Muscle of leg (tissue), 11 donors: ENCODE measurements around the gene CD14. TPM values are rescaled to one million over a fixed set of nuclear protein-coding genes. Genes with fewer than 3 reads are reported as not detected.
"Not testable (repeated sequence)": the region's sequence is repeated elsewhere in the genome, so short reads cannot be mapped to it uniquely, and the experiment has no call there.

Experiments
- DNase-seq: peaks from one replicate; pipeline ENCODE4 v3.0.0; 2013
- H3K27ac ChIP-seq: one replicate; pipeline ENCODE4 v1.5.1; 2013; ENCODE audit warnings: mild to moderate bottlenecking, low read length, control low read depth
- H3K27me3 ChIP-seq: one replicate; pipeline ENCODE4 v1.6.1; 2013; ENCODE audit warnings: low read length; ENCODE audit not compliant: control insufficient read depth, insufficient read depth
- H3K36me3 ChIP-seq: one replicate; pipeline ENCODE4 v1.6.1; 2013; ENCODE audit warnings: low read length; ENCODE audit not compliant: control insufficient read depth, insufficient read depth
- H3K4me1 ChIP-seq: one replicate; pipeline ENCODE4 v1.6.1; 2013; ENCODE audit warnings: low read length; ENCODE audit not compliant: control insufficient read depth, insufficient read depth
- H3K4me3 ChIP-seq: one replicate; pipeline ENCODE4 v1.5.1; 2013; ENCODE audit warnings: low read length, control low read depth
- H3K9me3 ChIP-seq: replicated peaks from 2 replicates; pipeline ENCODE4 v1.6.1; 2013; ENCODE audit warnings: low read depth, low read length; ENCODE audit not compliant: control insufficient read depth
- WGBS: methylation state at CpG from one replicate; pipeline ENCODE4 v1.1.5; 2013; ENCODE audit warnings: missing lambda C conversion rate; ENCODE audit not compliant: insufficient coverage; 5-methylcytosine and 5-hydroxymethylcytosine counted together
- polyA plus RNA-seq, 8 donors: library from polyadenylated mRNA; unstranded; fragments of 120-200 nt; gene quantifications; one replicate each; pipeline versions ENCODE4 v1.2.1 to v1.2.3, GENCODE V29; 2013; ENCODE audit warnings: inconsistent platforms in 1 of 8, low replicate concordance in 1 of 8; ENCODE audit not compliant: insufficient read length in 8 of 8, insufficient read depth in 1 of 8
- total RNA-seq: library from RNA; stranded (reverse); fragments of 120-200 nt; gene quantifications from one replicate; pipeline ENCODE4 v1.2.4, GENCODE V29; 2013

The CD14 gene
- total and polyA plus RNA-seq, 9 donors: 21.0 to 32.8 (median 29.6) TPM

DNA sequence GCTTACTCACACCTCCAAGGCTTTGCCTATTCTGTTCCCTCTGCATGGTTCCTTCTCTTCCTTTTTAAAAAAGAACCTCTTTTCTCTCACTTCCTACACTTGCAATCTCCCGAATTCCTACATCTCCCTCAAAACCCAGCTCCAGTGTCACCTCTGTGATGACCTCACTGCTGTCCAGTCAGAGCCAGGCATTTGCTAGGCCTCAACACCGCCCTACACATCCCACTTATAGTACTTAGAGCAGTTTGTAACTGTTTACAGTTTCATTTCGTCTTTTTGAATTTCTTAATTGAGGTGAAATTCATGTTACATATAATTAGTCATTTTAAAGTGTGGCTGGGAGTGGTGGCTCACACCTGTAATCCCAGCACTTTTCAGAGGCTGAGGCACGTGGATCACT lies 30.8 kb downstream of the CD14 start:
- DNase-seq: no peak
- Histone ChIP-seq H3K4me3 (no peak overlapping the region), H3K4me1 (no peaks in the 10 kb centered on the region), H3K27ac (no peak overlapping the region), H3K27me3 (no peaks in the 10 kb centered on the region), H3K36me3 (no peaks in the 10 kb centered on the region), H3K9me3 (no peaks in the 10 kb centered on the region)
- 43% methylated on average over 1 of the region's 4 CpGs for WGBS

DNA sequence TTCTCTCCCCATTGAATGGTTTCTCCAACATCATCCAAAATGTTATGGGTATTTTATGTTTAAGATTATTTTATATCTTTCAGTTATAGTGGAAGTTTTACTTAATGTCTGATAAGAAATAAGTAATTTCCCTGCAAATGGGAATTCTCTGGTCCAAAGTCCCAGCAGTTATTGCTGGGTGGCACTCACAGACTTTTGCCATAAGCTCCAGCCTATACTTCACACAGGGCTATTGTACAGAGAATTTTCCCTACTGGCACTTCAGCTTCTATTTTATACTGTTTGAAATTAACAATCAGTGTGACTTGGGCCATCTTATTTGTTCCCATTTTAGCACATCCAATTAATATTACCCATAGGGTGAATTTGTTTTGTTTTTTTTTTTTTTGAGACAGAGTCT lies 32.9 kb downstream of the CD14 start:
- no peaks in the 10 kb centered on the region for H3K4me1 ChIP-seq
- H3K27me3 ChIP-seq: no peaks in the 10 kb centered on the region
- no peak overlapping the region for H3K27ac ChIP-seq
- H3K9me3 ChIP-seq: no peaks in the 10 kb centered on the region
- no peak for DNase-seq
- no peak overlapping the region for H3K4me3 ChIP-seq
- no peaks in the 10 kb centered on the region for H3K36me3 ChIP-seq

DNA sequence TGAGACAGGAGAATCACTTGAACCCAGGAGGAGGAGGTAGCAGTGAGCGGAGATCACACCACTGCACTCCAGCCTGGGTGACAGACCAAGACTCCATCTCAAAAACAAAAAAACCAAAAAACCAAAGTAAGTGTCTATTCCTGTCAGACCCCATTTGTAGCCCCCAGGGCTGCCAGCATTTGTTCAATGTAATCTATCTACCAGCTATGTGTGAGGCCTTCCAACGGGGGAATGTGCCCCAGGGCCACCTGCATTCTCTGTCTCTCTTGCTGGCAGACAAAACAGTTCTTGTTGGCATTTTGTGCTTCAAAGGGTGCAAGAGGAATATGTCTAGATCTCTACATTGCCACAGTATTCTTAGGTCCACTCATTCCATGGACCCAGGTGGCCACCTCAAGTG lies 34.1 kb downstream of the CD14 start:
- no peaks in the 10 kb centered on the region for H3K27me3 ChIP-seq
- no peak for DNase-seq
- H3K36me3 ChIP-seq: no peaks in the 10 kb centered on the region
- H3K4me3 ChIP-seq: no peak overlapping the region
- H3K4me1 ChIP-seq: no peaks in the 10 kb centered on the region
- no peaks in the 10 kb centered on the region for H3K9me3 ChIP-seq
- WGBS: no CpG with 5 or more reads among the region's 2 CpGs
- H3K27ac ChIP-seq: no peak overlapping the region

DNA sequence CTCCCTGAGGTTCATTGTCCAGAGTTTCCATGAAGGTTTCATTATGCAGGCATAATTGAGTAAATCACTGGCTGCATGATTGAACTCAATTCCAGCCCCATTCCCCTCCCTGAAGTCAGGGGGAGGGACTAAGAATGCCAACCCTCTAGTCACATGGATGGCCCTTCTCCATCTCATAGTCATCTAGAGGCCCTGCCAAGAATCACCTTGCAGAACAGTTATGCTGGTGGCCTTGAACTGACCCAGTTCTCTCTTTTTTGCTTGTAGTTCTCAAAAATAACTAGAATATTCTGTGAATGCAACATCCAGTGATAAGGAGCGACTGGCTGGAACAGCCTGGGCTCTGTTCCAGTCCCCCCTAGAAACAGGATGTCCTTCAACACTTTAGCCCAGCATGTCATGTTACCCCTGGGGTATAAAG lies 36.6 kb downstream of the CD14 start:
- 82% methylated on average over 1 of the region's 1 CpG for WGBS
- no peak for DNase-seq
- Histone ChIP-seq H3K36me3 (no peaks in the 10 kb centered on the region), H3K4me3 (no peak overlapping the region), H3K4me1 (no peaks in the 10 kb centered on the region), H3K9me3 (no peaks in the 10 kb centered on the region), H3K27ac (no peak overlapping the region), H3K27me3 (no peaks in the 10 kb centered on the region)

DNA sequence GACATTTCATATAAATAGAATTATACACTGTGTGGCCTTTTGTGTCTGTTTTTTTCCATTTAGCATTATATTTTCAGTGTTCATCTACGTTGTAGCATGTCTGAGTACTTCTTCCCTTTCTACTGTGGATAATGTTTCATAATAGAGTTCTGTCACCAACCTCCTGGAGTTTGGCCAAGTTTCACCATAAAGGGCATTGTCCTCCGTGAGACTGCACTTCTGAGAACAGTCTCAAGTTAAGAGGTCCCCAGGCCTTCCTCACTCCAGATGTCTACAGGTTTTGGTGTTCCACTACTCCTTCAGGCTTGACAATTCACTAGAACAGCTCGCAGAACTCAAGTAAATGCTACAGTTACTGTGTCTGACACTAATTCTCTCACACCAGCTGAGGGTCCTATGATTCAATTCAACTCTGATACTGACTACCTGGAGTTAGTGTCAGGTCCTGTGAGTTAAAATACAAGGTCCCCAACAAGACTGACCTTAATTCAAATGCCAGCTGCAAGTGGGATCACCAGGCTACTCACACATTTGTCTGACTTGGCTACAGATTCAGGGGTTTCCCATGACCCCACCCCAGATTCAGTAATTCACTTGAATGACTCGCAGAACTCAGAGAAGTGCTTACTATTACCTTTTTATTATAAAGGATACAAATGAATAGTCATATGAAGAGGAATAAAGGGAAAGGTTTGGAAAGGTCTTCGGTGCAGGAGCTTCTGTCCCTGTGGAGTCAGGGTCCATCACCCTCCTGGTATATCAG lies 37.3 kb downstream of the CD14 start:
- no peaks in the 10 kb centered on the region for H3K27me3 ChIP-seq
- H3K4me1 ChIP-seq: no peaks in the 10 kb centered on the region
- 44% methylated on average over 2 of the region's 5 CpGs for WGBS
- no peak overlapping the region for H3K4me3 ChIP-seq
- H3K27ac ChIP-seq: no peak overlapping the region
- no peaks in the 10 kb centered on the region for H3K9me3 ChIP-seq
- H3K36me3 ChIP-seq: no peaks in the 10 kb centered on the region
- DNase-seq: peak; percentile 73

DNA sequence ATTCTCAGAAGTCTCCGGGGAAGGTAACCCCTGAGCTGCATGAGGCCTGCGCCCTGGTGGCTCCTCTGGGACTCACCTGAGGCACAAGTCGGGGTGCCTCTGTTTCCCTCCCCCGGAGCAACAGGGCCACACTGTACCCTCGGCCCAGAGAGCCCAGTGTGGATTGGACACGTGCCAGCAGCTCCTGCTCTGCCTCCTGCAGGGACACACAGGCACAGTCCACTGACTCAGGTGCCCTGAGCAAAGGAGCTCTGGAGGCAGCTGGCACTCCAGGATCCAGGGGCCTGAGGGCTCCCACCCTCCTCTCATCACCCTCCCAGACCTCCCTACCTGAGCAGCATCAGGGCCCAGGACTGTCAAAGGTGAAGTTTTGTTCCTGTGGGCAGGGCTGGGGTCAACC lies 38.8 kb downstream of the CD14 start:
- Histone ChIP-seq H3K36me3 (no peaks in the 10 kb centered on the region), H3K4me3 (no peak overlapping the region), H3K27ac (no peak overlapping the region), H3K27me3 (no peaks in the 10 kb centered on the region), H3K9me3 (no peaks in the 10 kb centered on the region), H3K4me1 (no peaks in the 10 kb centered on the region)
- DNase-seq: no peak
- 83% methylated on average over 6 of the region's 6 CpGs for WGBS

DNA sequence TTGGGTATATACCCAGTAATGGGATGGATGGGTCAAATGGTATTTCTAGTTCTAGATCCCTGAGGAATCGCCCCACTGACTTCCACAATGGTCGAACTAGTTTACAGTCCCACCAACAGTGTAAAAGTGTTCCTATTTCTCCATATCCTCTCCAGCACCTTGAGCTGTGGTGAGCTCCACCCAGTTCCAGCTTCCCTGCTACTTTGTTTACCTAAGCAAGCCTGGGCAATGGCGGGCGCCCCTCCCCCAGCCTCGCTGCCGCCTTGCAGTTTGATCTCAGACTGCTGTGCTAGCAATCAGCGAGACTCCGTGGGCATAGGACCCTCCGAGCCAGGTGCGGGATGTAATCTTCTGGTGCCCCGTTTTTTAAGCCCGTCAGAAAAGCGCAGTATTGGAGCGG lies 39.9 kb downstream of the CD14 start:
- not testable (repeated sequence) for H3K36me3 ChIP-seq, DNase-seq, H3K9me3 ChIP-seq, H3K27me3 ChIP-seq, H3K4me1 ChIP-seq, H3K27ac ChIP-seq, H3K4me3 ChIP-seq
- 73% methylated on average over 7 of the region's 14 CpGs for WGBS

DNA sequence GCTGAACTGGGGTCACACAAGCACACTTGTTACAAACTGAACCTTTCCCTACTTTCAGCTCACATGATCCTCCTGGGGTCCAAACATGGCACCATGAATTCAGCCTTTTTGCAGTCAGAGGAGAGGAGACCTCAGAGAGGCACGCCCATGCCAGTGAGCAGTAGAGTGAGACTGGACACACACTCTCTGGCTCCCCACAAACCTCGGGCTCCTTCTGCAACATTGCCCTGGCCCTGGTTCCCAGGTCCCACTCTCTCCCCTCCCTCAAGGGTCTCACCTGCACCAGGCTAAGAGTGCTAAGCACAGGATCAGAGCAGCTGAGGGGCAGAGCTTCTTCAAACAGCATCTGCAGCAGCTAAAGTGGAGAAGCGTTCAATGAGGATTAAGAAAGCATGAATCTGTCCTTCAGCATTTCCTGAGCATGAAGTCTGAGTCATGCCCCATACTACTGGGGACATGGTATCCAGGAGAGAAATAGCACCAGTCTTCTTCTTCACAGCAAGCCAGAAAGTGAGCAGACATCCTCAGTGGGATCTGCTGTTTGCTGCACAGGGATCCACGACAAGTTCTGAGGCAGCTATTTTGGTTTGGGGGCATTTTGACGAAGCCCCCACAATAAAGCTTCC lies 41.1 kb downstream of the CD14 start:
- Histone ChIP-seq H3K36me3 (no peaks in the 10 kb centered on the region), H3K4me3 (no peak overlapping the region), H3K27ac (no peak overlapping the region), H3K9me3 (no peaks in the 10 kb centered on the region), H3K27me3 (no peaks in the 10 kb centered on the region), H3K4me1 (no peaks in the 10 kb centered on the region)
- no peak for DNase-seq
- WGBS: 70% methylated on average over 3 of the region's 5 CpGs

DNA sequence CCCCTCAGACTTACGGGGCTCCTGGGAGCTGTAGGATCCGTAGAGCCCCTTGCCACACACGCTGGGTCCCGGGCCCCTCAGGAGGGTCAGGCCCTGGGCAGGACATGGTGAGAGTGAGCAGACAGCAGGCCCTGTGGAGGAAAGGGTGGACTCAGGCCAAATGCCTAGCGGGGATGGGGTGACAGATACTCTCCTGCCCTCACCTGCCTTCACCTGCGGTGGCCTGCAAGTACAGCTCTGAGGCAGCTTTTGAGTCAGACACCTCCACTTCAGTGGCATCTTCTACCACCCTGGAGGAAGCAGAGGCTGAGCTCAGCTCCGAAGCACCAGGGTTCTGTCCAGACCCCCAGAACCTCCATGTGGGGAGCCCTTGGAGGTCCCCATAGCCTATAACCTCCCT lies 42.1 kb downstream of the CD14 start:
- H3K9me3 ChIP-seq: no peaks in the 10 kb centered on the region
- DNase-seq: no peak
- H3K36me3 ChIP-seq: no peaks in the 10 kb centered on the region
- no peak overlapping the region for H3K27ac ChIP-seq
- WGBS: 74% methylated on average over 6 of the region's 7 CpGs
- no peaks in the 10 kb centered on the region for H3K4me1 ChIP-seq
- H3K4me3 ChIP-seq: no peak overlapping the region
- no peaks in the 10 kb centered on the region for H3K27me3 ChIP-seq

DNA sequence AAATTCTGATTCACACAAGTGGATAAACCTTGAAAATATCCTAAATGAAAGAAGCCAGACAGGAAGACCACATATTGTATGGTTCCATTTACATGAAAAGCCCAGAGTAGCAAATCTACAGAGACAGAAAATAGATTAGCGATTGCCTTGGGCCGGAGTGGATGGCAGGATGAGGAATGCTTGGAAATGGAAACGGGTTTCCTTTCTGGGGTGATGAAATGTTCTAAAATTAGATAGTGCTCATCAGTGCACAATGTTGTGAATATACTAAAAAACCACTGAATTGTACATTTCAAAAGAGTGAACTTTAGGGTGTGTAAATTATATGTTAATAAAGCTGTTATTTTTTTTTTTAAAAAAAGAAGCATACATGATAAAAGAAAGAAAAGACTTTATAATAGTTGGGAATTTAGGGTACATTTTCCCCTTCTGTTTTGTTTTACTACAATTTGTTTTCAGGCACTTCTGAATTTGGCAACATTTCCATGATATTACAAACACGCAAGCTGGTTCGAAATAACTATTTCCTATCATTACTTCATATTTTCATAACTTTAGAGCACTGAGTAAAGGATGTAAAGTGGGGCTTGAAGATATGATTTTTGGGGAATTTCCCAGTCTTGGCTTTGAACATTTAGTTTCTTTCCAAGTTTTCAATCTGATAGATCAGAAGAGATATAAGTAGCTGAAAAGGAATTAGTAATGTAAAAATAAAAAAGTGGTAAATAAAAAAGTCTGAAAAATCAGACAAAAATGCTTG lies 44.5 kb downstream of the CD14 start:
- peak; percentile 62 for DNase-seq
- Histone ChIP-seq H3K4me1 (no peaks in the 10 kb centered on the region), H3K4me3 (no peak overlapping the region), H3K36me3 (no peaks in the 10 kb centered on the region), H3K27ac (peak overlapping the region; percentile 15), H3K27me3 (no peaks in the 10 kb centered on the region), H3K9me3 (no peaks in the 10 kb centered on the region)
- WGBS: no CpG with 5 or more reads among the region's 5 CpGs
